GM18507 (cell line): ENCODE results near the gene PDS5B.

ENCODE experiments used
- DNase-seq: peaks from one replicate; pipeline ENCODE4 v3.0.0; 2011; ENCODE audit warnings: low read depth; ENCODE audit not compliant: insufficient read length; ENCODE audit errors: extremely low spot score
- FAIRE-seq: peaks from 2 replicates; lab custom pipeline; 2011; peaks lifted over from hg19 to GRCh38; lab: Jason Lieb, UNC

PDS5B gene

DNA sequence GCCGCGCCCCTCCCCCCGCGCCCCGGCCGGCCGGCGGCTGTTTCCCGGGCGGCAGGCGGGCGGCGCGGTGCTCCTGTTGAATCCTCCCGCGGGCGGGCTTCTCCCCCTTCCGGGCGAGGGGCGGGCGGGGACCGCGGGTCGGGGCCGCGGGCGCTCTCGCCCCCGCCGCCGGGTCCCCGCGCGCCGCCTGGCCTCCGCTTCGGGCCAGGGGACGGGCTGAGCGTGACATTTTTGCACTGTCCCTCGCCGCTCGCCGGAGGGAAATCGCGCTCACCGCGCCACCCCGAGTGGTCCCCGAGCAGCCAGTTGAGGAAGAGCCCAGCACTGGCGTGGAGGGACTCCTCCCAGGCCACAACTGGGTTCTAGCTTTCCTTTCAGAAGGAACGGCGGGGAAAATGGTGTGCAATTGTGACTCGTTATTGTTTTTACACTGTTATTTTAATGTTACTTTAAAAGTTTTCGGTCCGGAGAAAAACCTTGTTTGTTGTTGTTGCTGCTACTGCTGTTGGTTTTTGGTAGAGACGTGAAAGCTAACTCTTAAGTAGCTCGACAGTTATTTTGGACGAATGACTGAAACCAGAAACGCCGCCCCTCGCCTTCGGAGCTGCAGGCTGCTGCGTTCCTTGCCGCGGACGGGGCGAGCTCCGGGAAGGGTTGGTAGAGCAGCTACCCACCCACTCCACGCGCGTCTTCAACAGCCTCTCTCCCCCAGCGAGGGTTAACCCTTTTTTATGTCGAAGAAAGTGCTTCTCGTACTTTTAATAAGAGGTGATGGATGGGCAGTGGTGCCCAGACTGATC lies 959 bp downstream of the PDS5B start:
- FAIRE-seq, result peak; percentile 72
- DNase-seq, result peak; percentile 18

DNA sequence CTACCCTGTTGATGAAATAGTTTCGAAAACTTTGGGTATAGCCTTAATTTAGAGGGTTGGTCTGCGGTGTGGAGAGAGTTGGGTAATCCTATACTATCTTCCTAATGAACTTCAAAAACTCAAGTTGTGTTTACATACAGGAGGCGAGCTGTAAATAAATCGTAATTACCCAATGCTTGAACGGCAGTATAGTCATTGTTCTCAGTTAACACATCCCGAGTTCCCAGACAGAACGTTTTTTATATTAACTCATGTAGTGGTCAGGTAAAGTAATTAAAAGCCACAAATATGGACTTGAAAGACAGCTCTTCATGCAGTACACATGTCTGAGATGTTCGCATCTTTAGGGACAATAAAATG lies 1.5 kb downstream of the PDS5B start:
- FAIRE-seq, result no peak
- DNase-seq, result no peak

DNA sequence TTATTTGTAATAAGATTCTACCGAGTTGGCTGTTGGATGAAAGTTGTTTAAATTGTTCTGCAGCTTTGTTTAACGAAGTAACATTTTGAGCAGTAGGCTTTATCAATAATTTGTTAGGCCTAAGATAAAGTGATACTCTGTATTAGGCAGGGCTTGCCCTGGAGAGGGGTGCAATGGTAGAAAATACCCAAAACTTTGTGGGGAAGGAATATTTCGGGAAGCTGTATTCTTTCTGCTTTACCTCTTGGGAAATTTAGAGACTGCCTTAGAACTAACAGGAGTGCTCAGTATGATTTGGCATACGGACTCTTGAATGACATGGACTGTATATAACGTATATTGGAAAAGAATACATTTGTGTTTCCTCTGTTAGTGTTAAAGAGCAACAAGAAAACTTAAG lies 2.5 kb downstream of the PDS5B start:
- DNase-seq (no peak), FAIRE-seq (no peak)

DNA sequence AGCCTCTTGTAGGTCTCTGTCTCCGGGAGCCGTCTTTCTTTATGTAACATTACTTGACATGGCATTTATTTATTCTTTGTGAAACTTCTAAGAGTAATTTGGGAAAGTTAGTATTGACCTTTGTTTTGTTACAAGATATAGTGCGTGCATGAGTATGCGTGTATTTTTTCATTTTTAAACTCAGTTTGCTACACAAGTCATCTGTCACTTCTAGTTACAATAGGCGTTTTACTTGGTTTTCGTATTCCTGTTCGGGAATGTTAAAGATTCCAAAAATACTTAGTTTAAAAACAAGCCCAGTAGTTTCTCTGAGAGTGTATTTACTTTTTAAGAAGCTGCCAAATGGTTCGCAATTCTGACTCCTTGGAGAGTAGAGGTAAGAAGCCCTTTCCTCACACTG lies 3.2 kb downstream of the PDS5B start:
- FAIRE-seq (no peak), DNase-seq (no peak)

DNA sequence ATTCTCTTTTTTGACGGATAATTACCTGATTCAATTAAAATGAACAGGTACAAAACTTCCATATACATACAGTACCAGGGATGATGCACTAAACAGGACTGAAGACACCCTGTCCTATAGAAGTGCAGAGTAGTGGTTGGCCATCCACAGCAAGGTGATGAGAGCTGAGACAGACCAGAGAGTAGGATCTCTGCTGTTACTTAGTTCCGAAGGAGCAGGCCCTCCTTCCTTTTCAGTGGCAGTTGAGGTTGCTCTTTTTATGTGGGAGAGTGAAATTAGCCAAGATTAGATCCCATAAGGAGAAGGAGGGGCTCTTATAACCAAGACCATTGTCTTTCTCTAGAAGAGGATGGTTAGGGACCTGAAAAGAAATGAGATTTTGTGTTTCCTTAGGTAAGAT lies 4.0 kb downstream of the PDS5B start:
- FAIRE-seq (no peak), DNase-seq (no peak)

DNA sequence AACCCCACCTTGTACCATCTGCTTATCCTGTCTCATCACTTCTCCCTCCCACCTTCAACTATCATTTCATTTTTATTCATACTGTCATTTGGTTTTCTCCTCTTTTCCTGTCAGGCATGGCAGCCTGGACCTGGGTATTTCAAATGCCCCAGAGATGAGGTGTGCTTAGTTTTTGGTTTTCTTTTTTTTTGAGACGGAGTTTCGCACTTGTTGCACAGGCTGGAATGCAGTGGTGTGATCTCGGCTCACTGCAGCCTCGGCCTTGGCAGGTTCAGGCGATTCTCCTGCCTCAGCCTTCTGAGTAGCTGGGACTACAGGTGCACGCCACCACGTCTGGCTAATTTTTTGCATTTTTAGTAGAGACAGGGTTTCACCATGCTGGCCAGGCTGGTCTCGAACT lies 5.8 kb downstream of the PDS5B start:
- DNase-seq (no peak), FAIRE-seq (no peak)

DNA sequence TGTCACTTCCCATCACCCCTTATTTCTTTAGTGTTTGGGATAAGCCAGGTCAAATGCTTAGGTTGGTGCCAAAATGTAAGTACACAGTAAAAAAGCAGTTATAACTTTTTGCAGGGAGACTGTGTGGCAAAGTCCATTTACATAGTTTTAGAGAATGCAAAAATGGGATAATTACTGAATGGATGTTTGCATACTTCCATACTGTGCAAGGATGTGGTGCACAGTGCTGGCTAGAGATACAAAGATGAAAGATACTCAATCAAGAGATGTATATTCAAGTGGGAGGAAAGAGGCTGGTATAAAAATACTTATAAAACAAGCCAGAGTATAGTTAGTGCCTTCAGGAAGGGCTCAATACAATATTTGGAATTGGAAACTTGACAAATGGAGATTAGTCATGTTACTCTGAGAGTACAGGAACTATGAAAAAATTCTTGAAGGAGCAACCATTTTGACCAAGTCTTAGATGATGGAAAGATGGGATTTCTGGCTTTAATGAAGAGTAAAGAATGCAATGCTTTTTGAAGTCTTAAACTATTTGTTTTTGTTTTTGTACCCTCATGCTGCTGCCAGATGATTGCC lies 8.0 kb downstream of the PDS5B start:
- DNase-seq (no peak), FAIRE-seq (no peak)

DNA sequence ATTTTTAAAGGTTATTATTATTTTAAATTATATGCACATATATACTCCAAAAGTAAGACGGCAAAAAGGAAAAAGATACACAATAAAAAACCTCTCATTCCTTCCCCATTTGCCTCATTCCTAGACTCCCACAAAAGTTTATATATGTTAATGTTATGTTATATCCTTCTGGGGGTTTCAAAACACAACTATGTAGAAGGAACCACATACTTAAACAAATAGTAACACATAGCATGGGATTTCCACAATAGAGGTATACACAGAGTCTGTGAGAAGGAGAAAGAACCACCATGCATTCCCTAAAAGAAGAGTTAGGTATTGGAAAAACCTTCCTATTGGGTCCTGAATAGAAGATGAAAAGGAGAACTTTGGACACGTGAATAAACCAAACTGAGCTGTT lies 9.1 kb downstream of the PDS5B start:
- no peak for FAIRE-seq
- DNase-seq, result no peak

DNA sequence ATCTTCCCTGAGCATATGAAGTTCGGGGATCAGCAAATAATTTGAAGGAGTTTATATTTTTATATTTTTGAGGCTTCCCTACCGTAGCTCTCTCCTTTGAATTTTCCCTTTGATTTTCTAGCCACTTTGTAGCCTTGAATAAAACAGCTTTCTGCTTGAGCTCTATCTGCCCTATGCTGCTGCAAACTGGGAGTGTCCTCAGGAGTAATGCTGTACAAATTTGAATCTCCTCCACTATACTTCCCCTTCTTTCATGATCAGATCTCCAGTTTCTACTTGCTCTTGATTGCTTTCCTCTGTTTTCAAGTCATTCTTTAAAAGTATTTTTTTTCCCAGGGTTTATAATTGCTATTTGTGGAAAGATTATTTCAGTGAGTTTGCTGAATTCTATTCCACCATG lies 14.6 kb downstream of the PDS5B start:
- DNase-seq, result no peak
- FAIRE-seq, result no peak

DNA sequence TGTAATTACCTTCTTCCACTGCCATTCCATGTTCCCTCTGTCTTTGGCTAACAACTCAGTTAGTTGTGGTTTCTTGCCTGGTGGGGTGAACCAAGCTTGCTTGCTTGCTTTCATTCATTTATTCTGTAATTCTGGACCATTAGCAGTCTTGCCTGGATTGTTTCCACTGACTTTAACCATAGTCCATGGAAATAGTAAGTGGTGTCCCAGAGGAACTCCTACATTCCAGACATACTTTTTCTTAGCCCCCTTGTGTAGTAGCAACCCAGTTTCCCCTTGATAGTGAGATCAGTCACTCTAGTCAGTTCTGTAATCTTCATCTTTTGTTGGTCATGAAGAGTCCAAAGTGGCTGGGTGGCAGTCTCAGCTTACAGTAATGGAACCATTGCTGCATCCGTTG lies 23.2 kb downstream of the PDS5B start:
- no peak for FAIRE-seq
- DNase-seq, result no peak

DNA sequence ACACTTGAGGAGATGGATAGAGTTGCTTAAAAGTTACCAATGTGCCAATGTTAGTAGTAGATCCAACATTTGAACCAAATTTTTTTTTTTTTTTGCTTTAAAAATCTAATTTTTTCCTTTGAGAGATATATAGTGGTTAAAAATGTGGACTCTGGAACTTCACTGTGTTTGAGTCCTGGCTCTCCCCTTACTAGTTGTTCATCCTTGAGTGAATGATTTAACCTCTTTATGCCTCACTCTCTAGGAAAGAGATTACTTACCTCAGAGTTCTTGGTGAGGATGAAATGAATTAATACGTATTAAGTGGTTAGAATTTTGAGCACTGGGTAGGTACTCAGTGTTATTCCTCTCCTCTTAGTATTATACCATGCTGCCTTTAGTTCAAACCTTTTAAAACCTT lies 24.3 kb downstream of the PDS5B start:
- FAIRE-seq (no peak), DNase-seq (no peak)

DNA sequence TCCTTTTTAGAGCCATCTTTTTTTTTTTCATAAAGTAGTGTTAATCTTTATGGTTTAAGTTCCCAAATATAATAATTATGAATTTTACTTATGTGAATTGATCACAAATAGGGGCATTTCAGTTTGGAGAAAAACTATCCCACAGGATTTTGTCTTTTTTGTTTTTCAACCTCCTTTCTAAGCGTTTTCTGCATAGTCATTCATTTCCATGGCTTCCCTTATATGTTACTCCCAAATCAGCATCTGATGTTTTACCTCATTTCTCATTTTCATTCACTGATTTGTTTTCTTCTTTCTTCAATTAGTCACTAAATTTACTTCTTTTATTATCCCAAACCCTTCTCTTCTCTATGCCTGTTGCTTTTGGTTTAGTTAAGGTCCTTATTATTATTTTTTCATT lies 24.7 kb downstream of the PDS5B start:
- DNase-seq (no peak), FAIRE-seq (no peak)

DNA sequence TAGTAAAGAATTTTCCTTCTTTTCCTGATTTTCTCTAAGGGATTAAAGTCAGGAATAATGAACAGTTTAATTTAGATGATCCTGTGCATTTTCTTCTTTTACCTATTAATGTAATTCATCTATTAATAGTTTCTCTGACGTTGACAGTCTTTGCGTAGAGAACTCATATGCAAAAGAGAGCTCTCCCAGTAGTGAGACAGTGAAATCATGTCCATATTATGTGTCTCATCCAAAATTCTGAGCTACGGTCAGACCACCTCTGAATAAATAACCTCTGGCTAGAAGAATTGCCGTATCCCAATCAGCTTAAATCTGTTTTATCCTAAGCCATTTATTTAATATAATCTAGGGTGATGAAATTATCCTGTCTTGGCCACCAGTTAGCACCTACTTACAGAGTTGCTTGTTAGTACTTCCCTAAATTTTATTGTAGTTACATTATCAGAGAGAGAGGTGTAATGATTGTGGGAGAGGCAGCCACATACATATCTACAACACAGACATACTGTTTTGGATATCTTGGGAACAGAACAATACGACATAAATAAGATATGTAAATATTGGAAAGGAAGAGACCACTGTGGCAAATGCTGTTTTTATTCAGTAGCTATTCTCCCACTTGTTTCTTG lies 30.7 kb downstream of the PDS5B start:
- FAIRE-seq, result peak; percentile 24
- DNase-seq, result no peak

DNA sequence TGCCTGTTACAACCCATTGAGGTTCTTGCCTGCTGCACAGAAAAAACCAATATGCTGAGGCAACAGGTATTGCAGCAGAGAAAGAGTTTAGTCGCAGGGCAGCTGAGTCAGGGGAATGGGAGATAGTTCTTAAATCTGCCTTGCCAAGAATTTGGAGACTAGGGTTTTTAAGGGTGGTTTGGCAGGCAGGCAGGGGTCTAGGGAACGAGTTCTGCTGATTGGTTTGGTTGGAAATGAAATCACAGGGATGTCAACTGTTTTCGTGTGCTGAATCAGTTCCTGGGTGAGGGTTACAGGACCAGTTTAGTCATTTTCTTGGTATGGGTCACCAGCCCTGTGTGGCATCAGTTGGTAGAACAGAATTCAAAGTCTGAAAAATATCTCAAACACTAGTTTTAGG lies 36.6 kb downstream of the PDS5B start:
- no peak for FAIRE-seq
- no peak for DNase-seq

DNA sequence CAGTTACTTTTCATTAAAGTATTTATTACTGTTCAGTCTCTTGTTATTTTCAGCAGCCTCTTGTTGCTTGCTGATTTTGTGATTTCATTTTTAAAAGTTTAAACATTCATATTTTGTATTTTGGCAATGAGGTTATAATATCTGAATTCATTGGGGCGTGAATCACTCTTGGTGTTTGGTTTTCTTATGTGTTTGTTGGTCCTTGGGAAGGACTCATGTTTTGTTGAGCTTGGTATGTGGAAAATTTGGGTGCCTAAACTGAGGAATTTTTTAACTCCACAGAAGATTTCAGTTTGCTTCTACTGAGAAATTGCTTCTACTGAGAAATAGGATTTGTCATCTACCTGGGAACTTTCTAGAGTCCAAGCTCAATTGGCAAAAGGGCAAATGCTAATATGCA lies 38.2 kb downstream of the PDS5B start:
- FAIRE-seq (no peak), DNase-seq (no peak)

DNA sequence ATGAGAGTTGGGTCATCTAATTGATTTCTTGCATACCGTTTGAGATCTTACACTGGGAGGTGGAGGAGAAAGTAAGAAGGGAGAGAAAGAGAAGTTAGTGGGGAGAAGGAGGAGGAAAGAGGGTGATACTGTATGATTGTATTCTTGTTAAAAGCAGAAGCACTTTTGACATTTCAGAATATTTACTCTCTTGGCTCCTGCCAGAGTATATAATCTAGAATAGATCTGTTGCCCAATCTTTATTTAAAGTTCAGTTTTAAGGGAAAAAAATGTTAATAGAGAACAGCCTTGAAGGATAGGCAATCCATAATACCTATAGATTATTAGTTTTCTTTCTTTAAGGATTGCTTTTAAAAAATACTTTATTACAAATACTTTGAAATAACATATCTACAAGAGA lies 41.5 kb downstream of the PDS5B start:
- FAIRE-seq, result no peak
- no peak for DNase-seq

DNA sequence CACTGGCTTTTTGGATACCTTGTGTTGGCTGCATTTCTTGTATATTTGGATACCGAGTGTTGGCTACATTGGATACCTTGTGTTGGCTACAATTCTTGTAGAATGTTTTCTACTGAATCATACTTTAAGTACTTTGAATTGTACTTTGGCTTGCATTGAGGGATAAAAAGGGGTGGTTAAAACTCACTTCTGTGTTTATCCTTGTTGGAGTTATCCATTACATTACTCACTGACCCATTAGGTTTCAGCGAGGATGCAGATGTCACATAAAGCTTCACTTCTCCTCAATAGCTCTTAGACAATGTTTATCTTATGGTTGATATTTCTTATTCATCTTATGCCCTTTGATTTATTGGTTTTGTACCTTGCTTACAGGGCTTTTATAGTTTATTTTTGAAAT lies 43.1 kb downstream of the PDS5B start:
- no peak for FAIRE-seq

DNA sequence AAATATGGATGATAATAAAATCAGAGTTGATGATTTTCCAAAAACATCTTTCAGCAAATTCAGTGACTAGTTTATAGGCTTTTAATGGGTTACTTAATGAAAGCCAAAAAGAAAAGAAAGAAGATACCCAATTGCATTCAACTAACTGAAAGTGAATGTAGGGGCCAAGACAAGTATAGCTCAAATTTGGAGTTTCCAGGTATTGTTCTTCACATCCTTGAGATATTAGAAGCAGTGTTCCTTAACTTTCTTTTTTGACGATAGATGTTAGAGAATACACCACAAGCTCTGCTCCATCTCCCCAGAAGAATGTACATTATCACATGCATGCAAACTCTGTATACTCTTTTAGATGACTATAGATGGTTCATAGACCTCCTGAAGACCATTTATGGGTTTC lies 43.6 kb downstream of the PDS5B start:
- DNase-seq (no peak), FAIRE-seq (no peak)

More for the DNA sequence above, 43.1 kb downstream of the PDS5B start:
- no peak for DNase-seq

DNA sequence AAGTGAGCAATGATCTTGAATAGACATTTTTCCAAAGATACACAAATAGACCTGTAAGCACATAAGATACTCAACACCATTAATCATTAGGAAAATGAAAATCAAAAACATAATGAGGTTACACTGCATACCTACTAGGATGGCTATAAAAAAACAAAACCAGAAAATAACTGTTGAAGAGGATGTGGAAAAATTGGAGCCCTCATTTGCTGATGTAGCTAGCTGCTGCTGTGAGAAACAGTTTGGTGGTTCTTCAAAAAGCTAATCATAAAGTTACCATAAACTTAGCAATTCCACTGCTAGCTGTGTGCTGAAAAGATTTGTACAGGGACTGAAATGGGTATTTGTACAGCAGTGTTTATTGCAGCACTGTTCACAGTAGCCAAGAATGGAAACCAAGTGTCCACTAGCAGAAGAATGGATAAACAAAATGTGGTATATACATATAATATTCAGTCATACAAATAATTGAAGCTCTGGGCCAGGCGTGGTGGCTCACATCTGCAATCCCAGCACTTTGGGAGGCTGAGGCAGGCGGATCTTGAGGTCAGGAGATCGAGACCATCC lies 46.2 kb downstream of the PDS5B start:
- no peak for DNase-seq
- peak; percentile 48 for FAIRE-seq

DNA sequence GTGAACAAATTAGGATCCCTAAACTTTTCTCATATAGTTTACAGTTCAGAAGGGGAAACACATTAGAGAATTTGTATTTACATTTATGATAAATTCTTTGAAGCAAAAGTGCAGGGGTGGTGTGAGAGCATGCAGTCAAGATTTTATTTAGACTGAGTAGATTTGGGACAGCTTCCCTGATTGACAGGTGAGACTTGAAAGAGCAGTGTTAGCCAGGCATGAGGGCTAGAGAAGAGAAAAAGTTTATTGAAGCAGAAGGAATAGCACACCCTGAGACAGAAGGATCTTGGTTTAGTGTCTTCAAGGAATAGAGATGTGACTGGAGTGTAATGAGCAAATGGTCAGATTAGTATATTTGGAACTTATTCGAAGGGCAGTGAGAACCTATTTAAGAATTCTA lies 50.5 kb downstream of the PDS5B start:
- FAIRE-seq (no peak), DNase-seq (no peak)

DNA sequence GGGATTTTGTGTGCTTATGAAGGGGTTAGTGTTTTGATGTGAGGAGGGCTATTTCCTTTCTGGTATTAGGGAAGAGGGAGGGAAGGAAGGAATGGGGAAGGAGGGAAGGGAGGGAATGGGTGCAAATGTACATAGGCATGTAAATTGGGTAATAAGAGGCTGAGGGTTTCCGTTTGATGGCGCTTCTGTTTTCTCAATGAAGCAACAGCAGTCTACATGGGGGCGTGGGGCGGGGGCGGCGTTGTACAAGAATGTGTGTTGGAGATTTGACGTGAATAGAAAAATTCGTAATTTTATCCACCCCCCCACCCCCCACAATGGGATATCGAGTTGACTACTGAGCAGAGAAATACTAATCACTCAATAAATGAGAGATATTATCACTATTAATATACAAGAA lies 52.5 kb downstream of the PDS5B start:
- DNase-seq (no peak), FAIRE-seq (no peak)
